Lung (tissue), 12 donors: ENCODE results near the gene PDIA2. TPM values are rescaled to one million over a fixed set of nuclear protein-coding genes. Genes with fewer than 3 reads are reported as not detected.

Experiments
- ATAC-seq: fragments of 200-7000 bp; cut with Tn5 transposase; one replicate; pipeline ENCODE4 v1.9.1; 2020; ENCODE audit warnings: moderate number of reproducible peaks; ENCODE audit not compliant: insufficient read depth, low FRiP score
- DNase-seq, 3 donors: peaks; one replicate each; pipeline ENCODE4 v3.0.0-alpha.2; 2013 to 2017
- H3K27ac ChIP-seq, 2 donors: one replicate each; pipeline ENCODE4 v1.5.1; 2013; ENCODE audit warnings: mild to moderate bottlenecking in 2 of 2, moderate library complexity in 2 of 2, control low read depth in 1 of 2, inconsistent platforms in 1 of 2, low read depth in 1 of 2, low read length in 1 of 2
- H3K27me3 ChIP-seq, 3 donors: one replicate each; pipeline ENCODE4 v1.5.1; 2013; ENCODE audit warnings: low read length in 2 of 3; ENCODE audit not compliant: control insufficient read depth in 3 of 3, insufficient read depth in 3 of 3
- H3K36me3 ChIP-seq, 4 donors: one replicate each; pipeline ENCODE4 v1.5.1; 2013; ENCODE audit warnings: low read length in 4 of 4, mild to moderate bottlenecking in 1 of 4, moderate library complexity in 1 of 4; ENCODE audit not compliant: control insufficient read depth in 4 of 4, insufficient read depth in 4 of 4
- H3K4me1 ChIP-seq, 5 donors: one replicate each; pipeline ENCODE4 v1.5.1; 2013; ENCODE audit warnings: low read length in 5 of 5, mild to moderate bottlenecking in 2 of 5, moderate library complexity in 1 of 5; ENCODE audit not compliant: control insufficient read depth in 5 of 5, insufficient read depth in 5 of 5
- H3K4me3 ChIP-seq: one replicate; pipeline ENCODE4 v1.5.1; 2013; ENCODE audit warnings: mild to moderate bottlenecking, control low read depth, moderate library complexity
- H3K9ac ChIP-seq, 2 donors: one replicate each; pipeline ENCODE4 v1.5.1; 2013; ENCODE audit warnings: low read length in 2 of 2, control low read depth in 1 of 2; ENCODE audit not compliant: insufficient read depth in 1 of 2
- H3K9me3 ChIP-seq, 4 donors: one replicate each; pipeline ENCODE4 v1.5.1; 2013; ENCODE audit warnings: low read length in 3 of 4, mild to moderate bottlenecking in 1 of 4, moderate library complexity in 1 of 4; ENCODE audit not compliant: control insufficient read depth in 4 of 4, insufficient read depth in 3 of 4
- WGBS, 2 donors: extraction: QIAGEN DNeasy Blood & Tissue Kit; methylation state at CpG; one replicate each; pipeline ENCODE4 v1.1.7; 2013; 5-methylcytosine and 5-hydroxymethylcytosine counted together
- polyA plus RNA-seq, 2 donors: library from polyadenylated mRNA; stranded (reverse); fragments of 200-250 nt; gene quantifications; one replicate each; pipeline ENCODE4 v1.2.1, GENCODE V29; 2013
- total RNA-seq, 2 donors: library from RNA; depleted of rRNA in 1 of 2; stranded (reverse); fragments of >200 nt in 1 of 2; gene quantifications; one replicate each; pipeline ENCODE4 v1.2.1, GENCODE V29; 2014 to 2021
- TF ChIP-seq, protein P1 (sequence below): IDR thresholded peaks from 2 replicates; pipeline ENCODE4 v1.5.1; 2012; ENCODE audit warnings: mild to moderate bottlenecking; ENCODE audit errors: control extremely low read depth, extremely low read depth
- donor health status: control.
- donor health status: control.
- donor health status: Bipolar disorder and iron deficiency.
- donor health status: healthy.
- donor health status: DM: yes; HTN: yes; CAD: no.

PDIA2 gene
- total and polyA plus RNA-seq, 4 donors, result 0.19 to 0.65 (median 0.24) TPM

DNA sequence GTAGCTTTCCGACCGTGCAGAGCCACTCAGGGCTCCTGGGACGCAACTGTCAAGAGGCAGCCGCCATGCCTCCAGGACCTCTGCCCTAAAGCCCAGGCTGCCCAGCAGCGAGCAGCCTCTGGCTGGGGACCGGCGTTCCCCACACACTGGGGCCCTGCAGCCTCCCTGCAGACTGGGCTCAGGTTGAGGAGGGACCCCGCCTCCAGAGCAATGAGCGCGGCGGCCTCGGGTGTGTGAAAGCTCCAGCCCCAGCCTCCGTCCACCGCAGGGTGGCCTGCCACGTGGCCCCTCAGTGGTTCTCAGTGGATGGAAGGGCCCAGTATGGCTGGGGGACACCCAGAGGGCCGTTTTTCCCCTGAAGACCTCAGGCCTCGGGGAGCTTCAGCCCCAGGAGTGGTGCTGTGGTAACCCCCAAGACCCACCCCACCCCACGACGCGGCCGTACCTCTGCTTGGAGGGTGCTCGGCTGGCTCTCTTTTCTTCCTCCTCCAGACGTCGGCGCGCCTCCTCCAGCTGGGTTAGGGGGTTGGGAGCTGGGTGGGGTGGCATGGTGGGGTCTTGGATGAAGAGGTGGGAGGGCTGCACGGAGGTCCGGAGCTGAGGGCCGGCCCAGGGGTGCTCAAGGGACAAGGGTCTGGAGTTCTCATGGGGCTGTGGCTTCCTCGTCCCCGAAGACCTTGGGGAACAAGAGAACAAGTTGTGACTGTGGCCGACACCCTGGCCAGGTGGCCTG is 10.2 kb downstream of the PDIA2 start:
- ATAC-seq (no peak), DNase-seq (no peak)
- WGBS, 2 donors, result 96% methylated on average over 29 to 32 of the region's 32 CpGs

DNA sequence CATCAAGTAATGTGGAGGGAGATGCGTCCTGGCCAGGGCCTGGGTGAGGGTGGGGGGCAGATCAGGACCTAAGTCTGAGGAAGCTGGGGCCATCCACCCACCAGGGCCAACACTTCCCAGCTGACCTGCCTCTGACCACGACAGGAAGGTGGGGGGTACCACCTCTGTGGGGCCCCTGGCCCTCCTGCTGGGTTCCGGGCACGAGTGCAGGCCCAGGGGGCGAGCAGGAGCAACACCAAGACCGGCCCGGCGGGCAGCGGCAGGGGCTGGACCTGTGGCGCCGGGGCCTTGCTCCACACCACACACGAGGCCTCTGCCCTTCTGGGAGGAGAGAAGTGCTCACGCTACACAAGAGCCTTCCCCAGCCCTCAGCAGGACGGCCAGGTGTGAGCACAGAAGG is 13.3 kb downstream of the PDIA2 start:
- ATAC-seq (no peak), DNase-seq (no peak)
- peaks cover 0 to 46% (median 2%) of the 10 kb centered on the region in 4 donors for H3K36me3 ChIP-seq

More for the DNA sequence above, 10.2 kb downstream of the PDIA2 start:
- Histone ChIP-seq H3K27me3 (no peaks in the 10 kb centered on the region), H3K9ac (no peak overlapping the region), H3K4me3 (no peak overlapping the region), H3K27ac (no peak overlapping the region), H3K36me3 (peaks cover 0 to 69% (median 10%) of the 10 kb centered on the region in 4 donors), H3K4me1 (no peaks in the 10 kb centered on the region), H3K9me3 (no peaks in the 10 kb centered on the region)
- TF ChIP-seq, protein P1, sequence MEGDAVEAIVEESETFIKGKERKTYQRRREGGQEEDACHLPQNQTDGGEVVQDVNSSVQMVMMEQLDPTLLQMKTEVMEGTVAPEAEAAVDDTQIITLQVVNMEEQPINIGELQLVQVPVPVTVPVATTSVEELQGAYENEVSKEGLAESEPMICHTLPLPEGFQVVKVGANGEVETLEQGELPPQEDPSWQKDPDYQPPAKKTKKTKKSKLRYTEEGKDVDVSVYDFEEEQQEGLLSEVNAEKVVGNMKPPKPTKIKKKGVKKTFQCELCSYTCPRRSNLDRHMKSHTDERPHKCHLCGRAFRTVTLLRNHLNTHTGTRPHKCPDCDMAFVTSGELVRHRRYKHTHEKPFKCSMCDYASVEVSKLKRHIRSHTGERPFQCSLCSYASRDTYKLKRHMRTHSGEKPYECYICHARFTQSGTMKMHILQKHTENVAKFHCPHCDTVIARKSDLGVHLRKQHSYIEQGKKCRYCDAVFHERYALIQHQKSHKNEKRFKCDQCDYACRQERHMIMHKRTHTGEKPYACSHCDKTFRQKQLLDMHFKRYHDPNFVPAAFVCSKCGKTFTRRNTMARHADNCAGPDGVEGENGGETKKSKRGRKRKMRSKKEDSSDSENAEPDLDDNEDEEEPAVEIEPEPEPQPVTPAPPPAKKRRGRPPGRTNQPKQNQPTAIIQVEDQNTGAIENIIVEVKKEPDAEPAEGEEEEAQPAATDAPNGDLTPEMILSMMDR, result no peak

GRCh38 chr16:296806-297510 is 14.0 kb downstream of the PDIA2 start:
- Histone ChIP-seq H3K36me3 (peaks cover 0 to 43% (median 2%) of the 10 kb centered on the region in 4 donors), H3K27me3 (no peaks in the 10 kb centered on the region), H3K27ac (no peak overlapping the region), H3K4me3 (no peak overlapping the region), H3K9me3 (no peaks in the 10 kb centered on the region), H3K4me1 (no peaks in the 10 kb centered on the region), H3K9ac (no peak overlapping the region)
- ATAC-seq (no peak), DNase-seq (no peak)
- 91 to 92% methylated on average over 33 to 37 of the region's 37 CpGs for WGBS, 2 donors
- TF ChIP-seq, protein P1, result no peak

More for the DNA sequence above, 13.3 kb downstream of the PDIA2 start:
- Histone ChIP-seq H3K9ac (no peak overlapping the region), H3K9me3 (no peaks in the 10 kb centered on the region), H3K27me3 (no peaks in the 10 kb centered on the region), H3K4me1 (no peaks in the 10 kb centered on the region), H3K27ac (no peak overlapping the region), H3K4me3 (no peak overlapping the region)
- TF ChIP-seq, protein P1, result no peak
- 93 to 96% methylated on average over 14 of the region's 14 CpGs for WGBS, 2 donors
